AG04450 (cell line): ENCODE measurements around the gene THAP4. TPM values are rescaled to one million over a fixed set of nuclear protein-coding genes. Genes with fewer than 3 reads are reported as not detected.

Source experiments
- CTCF ChIA-PET: fragments of 300-600, 350-600 bp; formaldehyde crosslinking; extraction: SDS; loops from one replicate; lab custom pipeline; 2022; ENCODE audit warnings: antibody characterized with exemption, inconsistent platforms; lab: Charles Lee
- POLR2A ChIA-PET: fragments of 350-600 bp; formaldehyde crosslinking; extraction: SDS; loops from one replicate; lab custom pipeline; 2021; ENCODE audit warnings: antibody characterized with exemption, inconsistent platforms; lab: Yijun Ruan, JAX
- DNase-seq: peaks from one replicate; pipeline ENCODE4 v3.0.0-alpha.2; 2011; ENCODE audit warnings: low read depth, low spot score
- H3K27ac ChIP-seq: one replicate; pipeline ENCODE4 v1.5.1; 2012; ENCODE audit warnings: low read depth, low read length, control low read depth
- H3K27me3 ChIP-seq: one replicate; pipeline ENCODE4 v1.6.0; 2012; ENCODE audit warnings: low read length; ENCODE audit not compliant: control insufficient read depth, insufficient read depth
- H3K4me3 ChIP-seq: 2 replicates; pipeline ENCODE4 v1.5.1; 2011; ENCODE audit warnings: mild to moderate bottlenecking, low read depth, low read length, control low read depth
- H3K9me3 ChIP-seq: 2 replicates; pipeline ENCODE4 v1.5.1; 2012; ENCODE audit warnings: low read length; ENCODE audit not compliant: control insufficient read depth, insufficient read depth
- CTCF ChIP-seq: IDR thresholded peaks from 2 replicates; pipeline ENCODE4 v1.5.1; 2011; ENCODE audit warnings: low read depth, low read length, control low read depth, inconsistent platforms
- polyA plus RNA-seq: library from polyadenylated mRNA; depleted of rRNA; stranded (reverse); fragments of >200 nt; gene quantifications from 2 replicates; pipeline ENCODE4 v1.2.3, GENCODE V29; 2011

THAP4 gene
- polyA plus RNA-seq, 1 experiment, result 23.7 TPM

- CTCF ChIA-PET, result no interaction called here
- Histone ChIP-seq H3K9me3 (no peaks in the 10 kb centered on the region), H3K4me3 (no peak overlapping the region), H3K27ac (no peak overlapping the region), H3K27me3 (no peaks in the 10 kb centered on the region)
- TF ChIP-seq CTCF, result no peak
- POLR2A ChIA-PET, result no interaction called here
- DNase-seq, result no peak
These were observed 16.3 kb upstream of the THAP4 start for GRCh38 chr2:241653210-241653750.

- no peak for TF ChIP-seq CTCF
- ChIA-PET POLR2A (no interaction called here), CTCF (no interaction called here)
- H3K9me3 ChIP-seq, result no peaks in the 10 kb centered on the region
- no peak for DNase-seq
- no peak overlapping the region for H3K27ac ChIP-seq
- no peaks in the 10 kb centered on the region for H3K27me3 ChIP-seq
- H3K4me3 ChIP-seq, result no peak overlapping the region
These were observed 15.8 kb upstream of the THAP4 start for GRCh38 chr2:241652722-241653121.

- TF ChIP-seq CTCF, result no peak
- H3K27ac ChIP-seq, result no peak overlapping the region
- ChIA-PET CTCF (no interaction called here), POLR2A (no interaction called here)
- no peaks in the 10 kb centered on the region for H3K9me3 ChIP-seq
- H3K4me3 ChIP-seq, result no peak overlapping the region
- no peak for DNase-seq
- H3K27me3 ChIP-seq, result no peaks in the 10 kb centered on the region
These were observed 15.2 kb upstream of the THAP4 start for GRCh38 chr2:241652142-241652541.

- POLR2A ChIA-PET, result interaction anchor here (0.7 kb wide), 1 partner anchor 351 kb away, joined by 6 read pairs; no protein-coding TSS in a partner anchor
- Histone ChIP-seq H3K9me3 (no peaks in the 10 kb centered on the region), H3K4me3 (no peak overlapping the region), H3K27ac (no peak overlapping the region), H3K27me3 (no peaks in the 10 kb centered on the region)
- no peak for DNase-seq
- CTCF ChIA-PET, result no interaction called here
- no peak for TF ChIP-seq CTCF
These were observed 13.0 kb upstream of the THAP4 start for GRCh38 chr2:241649927-241650326.

- Histone ChIP-seq H3K9me3 (no peaks in the 10 kb centered on the region), H3K27ac (no peak overlapping the region), H3K4me3 (no peak overlapping the region), H3K27me3 (no peaks in the 10 kb centered on the region)
- TF ChIP-seq CTCF, result no peak
- ChIA-PET POLR2A (interaction anchor here (0.7 kb wide), 1 partner anchor 352 kb away, joined by 6 read pairs; no protein-coding TSS in a partner anchor), CTCF (no interaction called here)
- DNase-seq, result no peak
These were observed 12.4 kb upstream of the THAP4 start for GRCh38 chr2:241649404-241649803.
